DMS 273 (cell line): ENCODE results near the gene IFNK.

Experiments used
- DNase-seq: peaks from one replicate; lab custom pipeline; 2025; ENCODE audit not compliant: unreplicated experiment; lab: John Stamatoyannopoulos, UW

IFNK gene

GRCh38 chr9:27537027-27537435 is 12.9 kb downstream of the IFNK start:
- DNase-seq, result no peak

- no peak for DNase-seq
These were observed 13.7 kb downstream of the IFNK start for GRCh38 chr9:27537756-27538155.

GRCh38 chr9:27538647-27539046 is 14.6 kb downstream of the IFNK start:
- no peak for DNase-seq

GRCh38 chr9:27539479-27540441 is 15.7 kb downstream of the IFNK start:
- no peak for DNase-seq

GRCh38 chr9:27540502-27540901 is 16.4 kb downstream of the IFNK start:
- no peak for DNase-seq

- DNase-seq, result no peak
These were observed 17.6 kb downstream of the IFNK start for GRCh38 chr9:27541740-27542139.

GRCh38 chr9:27542508-27542907 is 18.4 kb downstream of the IFNK start:
- DNase-seq, result peak; percentile 69

GRCh38 chr9:27545471-27545870 is 21.4 kb downstream of the IFNK start:
- DNase-seq, result no peak

GRCh38 chr9:27548055-27548741 is 24.1 kb downstream of the IFNK start:
- peak; percentile 64 for DNase-seq

- no peak for DNase-seq
These were observed 25.2 kb downstream of the IFNK start for GRCh38 chr9:27549196-27549755.

- DNase-seq, result no peak
These were observed 30.6 kb downstream of the IFNK start for GRCh38 chr9:27554712-27555111.

- DNase-seq, result no peak
These were observed 32.4 kb downstream of the IFNK start for GRCh38 chr9:27556470-27556869.

GRCh38 chr9:27558307-27558706 is 34.2 kb downstream of the IFNK start:
- DNase-seq, result no peak

GRCh38 chr9:27560457-27560856 is 36.4 kb downstream of the IFNK start:
- DNase-seq, result no peak

GRCh38 chr9:27561685-27562084 is 37.6 kb downstream of the IFNK start:
- DNase-seq, result no peak

GRCh38 chr9:27563738-27564430 is 39.8 kb downstream of the IFNK start:
- no peak for DNase-seq

GRCh38 chr9:27564670-27565069 is 40.6 kb downstream of the IFNK start:
- no peak for DNase-seq

GRCh38 chr9:27565696-27566095 is 41.6 kb downstream of the IFNK start:
- DNase-seq, result no peak

- DNase-seq, result no peak
These were observed 42.0 kb downstream of the IFNK start for GRCh38 chr9:27566118-27566517.

GRCh38 chr9:27569406-27569805 is 45.3 kb downstream of the IFNK start:
- DNase-seq, result no peak

- DNase-seq, result no peak
These were observed 46.9 kb downstream of the IFNK start for GRCh38 chr9:27571011-27571410.
